ENCODE measurements around the gene SELENOO.

DNA sequence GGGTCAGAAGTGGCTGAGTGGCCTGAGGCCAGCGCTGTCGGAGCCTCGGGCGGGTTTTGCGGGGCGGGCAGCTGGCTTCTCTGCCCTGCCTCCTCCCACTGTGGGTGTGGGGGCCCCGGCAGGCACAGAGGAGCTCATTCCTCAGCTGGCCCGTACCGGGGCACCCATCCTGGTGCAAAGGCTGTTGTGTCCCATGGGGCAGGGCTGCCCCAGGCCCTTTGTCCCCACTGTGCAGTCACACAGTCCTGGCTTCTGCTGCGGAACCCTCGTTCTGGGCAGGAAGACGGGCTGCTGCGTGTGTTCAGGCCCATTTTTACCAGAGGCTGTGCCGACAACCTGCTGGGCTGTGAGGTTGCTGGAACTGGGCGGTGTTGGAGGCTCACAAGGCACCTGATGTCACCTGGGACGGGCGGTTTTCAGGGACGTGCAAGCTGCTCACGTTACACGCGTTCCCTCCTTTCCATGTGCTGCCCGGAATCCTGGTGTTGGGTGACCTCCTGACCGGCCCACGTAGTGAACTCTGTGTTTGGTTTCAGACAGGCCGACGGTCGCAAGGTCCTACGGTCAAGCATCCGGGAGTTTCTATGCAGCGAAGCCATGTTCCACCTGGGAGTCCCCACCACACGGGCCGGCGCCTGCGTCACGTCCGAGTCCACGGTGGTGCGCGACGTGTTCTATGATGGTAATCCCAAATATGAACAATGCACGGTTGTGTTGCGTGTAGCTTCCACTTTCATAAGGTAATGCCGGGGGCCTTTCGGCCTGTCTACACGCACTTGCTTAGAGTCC lies 5.2 kb downstream of the SELENOO start:
- no peak for TF ChIP-seq CHD4 (IDR thresholded peaks at IDR 0.05; ENCODE audit: borderline replicate concordance, low read length)
- TF ChIP-seq ZNF775 (CRISPR knock-in tag; IDR thresholded peaks at IDR 0.05; ENCODE audit: borderline replicate concordance): no peak
- no peak for TF ChIP-seq ELF1 (CRISPR knock-in tag; IDR thresholded peaks at IDR 0.05)
- TF ChIP-seq TBP (CRISPR knock-in tag; IDR thresholded peaks at IDR 0.05): no peak
- no peak for TF ChIP-seq MTF2 (CRISPR knock-in tag; IDR thresholded peaks at IDR 0.05; ENCODE audit: borderline replicate concordance)
- TF ChIP-seq, protein P1, sequence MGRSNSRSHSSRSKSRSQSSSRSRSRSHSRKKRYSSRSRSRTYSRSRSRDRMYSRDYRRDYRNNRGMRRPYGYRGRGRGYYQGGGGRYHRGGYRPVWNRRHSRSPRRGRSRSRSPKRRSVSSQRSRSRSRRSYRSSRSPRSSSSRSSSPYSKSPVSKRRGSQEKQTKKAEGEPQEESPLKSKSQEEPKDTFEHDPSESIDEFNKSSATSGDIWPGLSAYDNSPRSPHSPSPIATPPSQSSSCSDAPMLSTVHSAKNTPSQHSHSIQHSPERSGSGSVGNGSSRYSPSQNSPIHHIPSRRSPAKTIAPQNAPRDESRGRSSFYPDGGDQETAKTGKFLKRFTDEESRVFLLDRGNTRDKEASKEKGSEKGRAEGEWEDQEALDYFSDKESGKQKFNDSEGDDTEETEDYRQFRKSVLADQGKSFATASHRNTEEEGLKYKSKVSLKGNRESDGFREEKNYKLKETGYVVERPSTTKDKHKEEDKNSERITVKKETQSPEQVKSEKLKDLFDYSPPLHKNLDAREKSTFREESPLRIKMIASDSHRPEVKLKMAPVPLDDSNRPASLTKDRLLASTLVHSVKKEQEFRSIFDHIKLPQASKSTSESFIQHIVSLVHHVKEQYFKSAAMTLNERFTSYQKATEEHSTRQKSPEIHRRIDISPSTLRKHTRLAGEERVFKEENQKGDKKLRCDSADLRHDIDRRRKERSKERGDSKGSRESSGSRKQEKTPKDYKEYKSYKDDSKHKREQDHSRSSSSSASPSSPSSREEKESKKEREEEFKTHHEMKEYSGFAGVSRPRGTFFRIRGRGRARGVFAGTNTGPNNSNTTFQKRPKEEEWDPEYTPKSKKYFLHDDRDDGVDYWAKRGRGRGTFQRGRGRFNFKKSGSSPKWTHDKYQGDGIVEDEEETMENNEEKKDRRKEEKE (IDR thresholded peaks at IDR 0.05): no peak
- TF ChIP-seq ZBTB21 (CRISPR knock-in tag; IDR thresholded peaks at IDR 0.05): no peak
- TF ChIP-seq KLF16 (CRISPR knock-in tag; IDR thresholded peaks at IDR 0.05): no peak
- TF ChIP-seq, protein P2, sequence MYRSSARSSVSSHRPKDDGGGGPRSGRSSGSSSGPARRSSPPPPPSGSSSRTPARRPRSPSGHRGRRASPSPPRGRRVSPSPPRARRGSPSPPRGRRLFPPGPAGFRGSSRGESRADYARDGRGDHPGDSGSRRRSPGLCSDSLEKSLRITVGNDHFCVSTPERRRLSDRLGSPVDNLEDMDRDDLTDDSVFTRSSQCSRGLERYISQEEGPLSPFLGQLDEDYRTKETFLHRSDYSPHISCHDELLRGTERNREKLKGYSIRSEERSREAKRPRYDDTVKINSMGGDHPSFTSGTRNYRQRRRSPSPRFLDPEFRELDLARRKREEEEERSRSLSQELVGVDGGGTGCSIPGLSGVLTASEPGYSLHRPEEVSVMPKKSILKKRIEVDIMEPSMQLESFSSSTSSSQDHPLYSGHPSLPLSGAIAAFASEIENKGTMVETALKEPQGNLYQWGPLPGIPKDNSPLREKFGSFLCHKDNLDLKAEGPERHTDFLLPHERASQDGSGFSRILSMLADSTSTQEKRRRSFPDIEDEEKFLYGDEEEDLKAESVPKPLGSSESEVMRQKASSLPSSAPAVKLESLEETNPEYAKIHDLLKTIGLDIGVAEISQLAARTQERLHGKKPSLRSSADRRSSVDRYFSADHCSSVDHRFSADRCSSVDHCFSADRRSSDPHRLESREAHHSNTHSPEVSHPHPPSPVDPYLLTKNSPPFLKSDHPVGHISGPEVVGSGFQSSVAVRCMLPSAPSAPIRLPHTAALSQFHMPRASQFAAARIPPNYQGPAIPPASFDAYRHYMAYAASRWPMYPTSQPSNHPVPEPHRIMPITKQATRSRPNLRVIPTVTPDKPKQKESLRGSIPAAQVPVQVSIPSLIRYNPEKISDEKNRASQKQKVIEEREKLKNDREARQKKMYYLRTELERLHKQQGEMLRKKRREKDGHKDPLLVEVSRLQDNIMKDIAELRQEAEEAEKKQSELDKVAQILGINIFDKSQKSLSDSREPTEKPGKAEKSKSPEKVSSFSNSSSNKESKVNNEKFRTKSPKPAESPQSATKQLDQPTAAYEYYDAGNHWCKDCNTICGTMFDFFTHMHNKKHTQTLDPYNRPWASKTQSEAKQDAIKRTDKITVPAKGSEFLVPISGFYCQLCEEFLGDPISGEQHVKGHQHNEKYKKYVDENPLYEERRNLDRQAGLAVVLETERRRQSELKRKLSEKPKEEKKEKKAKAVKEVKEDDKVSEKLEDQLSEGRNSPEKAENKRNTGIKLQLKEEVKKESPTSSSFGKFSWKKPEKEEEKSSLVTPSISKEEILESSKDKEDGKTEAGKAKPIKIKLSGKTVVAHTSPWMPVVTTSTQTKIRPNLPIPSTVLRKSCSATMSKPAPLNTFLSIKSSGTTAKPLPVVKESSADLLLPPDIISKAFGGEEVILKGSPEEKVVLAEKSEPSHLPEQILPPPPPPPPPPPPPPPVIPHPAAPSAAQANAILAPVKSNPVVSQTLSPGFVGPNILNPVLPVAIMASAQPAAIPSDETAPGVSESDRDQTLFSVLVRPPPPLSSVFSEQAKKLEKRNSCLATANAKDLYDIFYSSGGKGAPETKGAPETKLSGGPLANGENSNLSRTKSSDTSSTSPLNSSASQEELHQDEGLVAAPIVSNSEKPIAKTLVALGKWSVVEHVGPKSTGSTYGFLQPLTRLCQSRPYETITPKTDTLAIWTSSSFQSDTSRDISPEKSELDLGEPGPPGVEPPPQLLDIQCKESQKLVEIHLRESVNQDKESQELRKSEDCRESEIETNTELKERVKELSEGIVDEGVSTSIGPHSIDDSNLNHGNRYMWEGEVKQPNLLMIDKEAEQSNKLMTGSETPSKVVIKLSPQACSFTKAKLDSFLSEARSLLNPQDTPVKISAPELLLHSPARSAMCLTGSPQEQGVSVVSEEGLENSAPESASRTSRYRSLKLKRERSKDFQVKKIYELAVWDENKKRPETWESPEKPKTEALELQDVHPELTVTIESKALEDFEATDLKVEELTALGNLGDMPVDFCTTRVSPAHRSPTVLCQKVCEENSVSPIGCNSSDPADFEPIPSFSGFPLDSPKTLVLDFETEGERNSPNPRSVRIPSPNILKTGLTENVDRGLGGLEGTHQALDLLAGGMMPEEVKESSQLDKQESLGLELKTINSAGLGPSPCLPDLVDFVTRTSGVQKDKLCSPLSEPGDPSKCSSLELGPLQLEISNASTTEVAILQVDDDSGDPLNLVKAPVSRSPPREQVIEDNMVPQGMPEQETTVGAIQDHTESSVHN (CRISPR knock-in tag; IDR thresholded peaks at IDR 0.05): no peak
- TF ChIP-seq ZBTB7A (CRISPR knock-in tag; IDR thresholded peaks at IDR 0.05): no peak
- TF ChIP-seq ZFY (CRISPR knock-in tag; IDR thresholded peaks at IDR 0.05): no peak
- no peak for TF ChIP-seq ADNP (CRISPR knock-in tag; IDR thresholded peaks at IDR 0.05)
- no peak for TF ChIP-seq NCOA1 (CRISPR knock-in tag; IDR thresholded peaks at IDR 0.05)
- TF ChIP-seq, protein P3, sequence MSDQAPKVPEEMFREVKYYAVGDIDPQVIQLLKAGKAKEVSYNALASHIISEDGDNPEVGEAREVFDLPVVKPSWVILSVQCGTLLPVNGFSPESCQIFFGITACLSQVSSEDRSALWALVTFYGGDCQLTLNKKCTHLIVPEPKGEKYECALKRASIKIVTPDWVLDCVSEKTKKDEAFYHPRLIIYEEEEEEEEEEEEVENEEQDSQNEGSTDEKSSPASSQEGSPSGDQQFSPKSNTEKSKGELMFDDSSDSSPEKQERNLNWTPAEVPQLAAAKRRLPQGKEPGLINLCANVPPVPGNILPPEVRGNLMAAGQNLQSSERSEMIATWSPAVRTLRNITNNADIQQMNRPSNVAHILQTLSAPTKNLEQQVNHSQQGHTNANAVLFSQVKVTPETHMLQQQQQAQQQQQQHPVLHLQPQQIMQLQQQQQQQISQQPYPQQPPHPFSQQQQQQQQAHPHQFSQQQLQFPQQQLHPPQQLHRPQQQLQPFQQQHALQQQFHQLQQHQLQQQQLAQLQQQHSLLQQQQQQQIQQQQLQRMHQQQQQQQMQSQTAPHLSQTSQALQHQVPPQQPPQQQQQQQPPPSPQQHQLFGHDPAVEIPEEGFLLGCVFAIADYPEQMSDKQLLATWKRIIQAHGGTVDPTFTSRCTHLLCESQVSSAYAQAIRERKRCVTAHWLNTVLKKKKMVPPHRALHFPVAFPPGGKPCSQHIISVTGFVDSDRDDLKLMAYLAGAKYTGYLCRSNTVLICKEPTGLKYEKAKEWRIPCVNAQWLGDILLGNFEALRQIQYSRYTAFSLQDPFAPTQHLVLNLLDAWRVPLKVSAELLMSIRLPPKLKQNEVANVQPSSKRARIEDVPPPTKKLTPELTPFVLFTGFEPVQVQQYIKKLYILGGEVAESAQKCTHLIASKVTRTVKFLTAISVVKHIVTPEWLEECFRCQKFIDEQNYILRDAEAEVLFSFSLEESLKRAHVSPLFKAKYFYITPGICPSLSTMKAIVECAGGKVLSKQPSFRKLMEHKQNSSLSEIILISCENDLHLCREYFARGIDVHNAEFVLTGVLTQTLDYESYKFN (CRISPR knock-in tag; conservative IDR thresholded peaks at IDR 0.05): no peak

Data from HepG2 (cell line).